HepG2 (cell line): Measurements from ENCODE around the gene ABCA3. TPM values are rescaled to one million over a fixed set of nuclear protein-coding genes. Genes with fewer than 3 reads are reported as not detected.

ENCODE experiments used
- ATAC-seq: fragments of 200-7000 bp; cut with Tn5 transposase; 3 replicates; pipeline ENCODE4 v1.9.1; 2020; ENCODE audit warnings: mild to moderate bottlenecking, moderate library complexity
- BruUV-seq: library from RNA; stranded (reverse); fragments of 400-500 nt; replicated peaks from 2 replicates; lab custom pipeline; 2021; lab: Mats Ljungman, UMichigan
- CTCF ChIA-PET: fragments of 300-600 bp; formaldehyde crosslinking; extraction: SDS; loops from one replicate; lab custom pipeline; 2021; ENCODE audit warnings: low total read pairs, inconsistent platforms, low intra/inter-chr PET ratio; lab: Yijun Ruan, JAX
- POLR2A ChIA-PET: fragments of 350-600 bp; sonication (Branson Sonifier 250); formaldehyde crosslinking; loops from one replicate; lab custom pipeline; 2020; ENCODE audit warnings: antibody characterized with exemption, inconsistent platforms; lab: Yijun Ruan, JAX
- DNase-seq: peaks from one replicate; pipeline ENCODE4 v3.0.0-alpha.2; 2015; ENCODE audit warnings: low spot score
- FAIRE-seq: peaks from 3 replicates; lab custom pipeline; 2011; peaks lifted over from hg19 to GRCh38; lab: Jason Lieb, UNC
- H2AFZ ChIP-seq: one replicate; pipeline ENCODE4 v1.6.1; 2011; ENCODE audit warnings: low read length, inconsistent platforms
- H3K27ac ChIP-seq: fragments of 300-600 bp; 3 replicates; pipeline ENCODE4 v1.8.0; 2011; ENCODE audit warnings: mixed run types, mild to moderate bottlenecking, mixed read lengths, low read length, inconsistent platforms; ENCODE audit not compliant: insufficient read depth; ENCODE audit errors: extremely low read length
- H3K27me3 ChIP-seq, 2 experiments: fragments of 200-600 bp in 1 of 2; 2 replicates in 1 of 2; 3 replicates in 1 of 2; pipeline versions ENCODE4 v1.6.0 to v1.8.0; 2011; ENCODE audit warnings: low read length in 2 of 2, mild to moderate bottlenecking in 2 of 2, moderate library complexity in 2 of 2, inconsistent platforms in 1 of 2; ENCODE audit not compliant: insufficient read depth in 2 of 2, control insufficient read depth in 1 of 2
- H3K36me3 ChIP-seq, 2 experiments: fragments of 200-600 bp in 1 of 2; replicated peaks in 1 of 2; 2 replicates in 1 of 2; 3 replicates in 1 of 2; pipeline versions ENCODE4 v1.5.1 to v1.8.0; 2011; ENCODE audit warnings: low read length in 2 of 2, inconsistent platforms in 1 of 2; ENCODE audit not compliant: insufficient read depth in 2 of 2, control insufficient read depth in 1 of 2
- H3K4me1 ChIP-seq: 2 replicates; pipeline ENCODE4 v1.5.1; 2012; ENCODE audit warnings: low read length, inconsistent platforms; ENCODE audit not compliant: insufficient read depth
- H3K4me2 ChIP-seq: 2 replicates; pipeline ENCODE4 v1.6.0; 2011; ENCODE audit warnings: low read depth, low read length, inconsistent platforms
- H3K4me3 ChIP-seq, 3 experiments: fragments of 200-600 bp in 1 of 3; sonication (generic), shearing (Covaris generic) in 1 of 3; replicated peaks in 1 of 3; 2 replicates each; pipeline ENCODE4 v1.5.1; 2011 to 2016; ENCODE audit warnings: low read length in 3 of 3, inconsistent platforms in 2 of 3, low read depth in 2 of 3, mild to moderate bottlenecking in 2 of 3, control low read depth in 1 of 3, mixed read lengths in 1 of 3; ENCODE audit not compliant: insufficient read depth in 1 of 3
- H3K79me2 ChIP-seq: one replicate; pipeline ENCODE4 v1.6.1; 2011; ENCODE audit warnings: low read length, inconsistent platforms; ENCODE audit not compliant: insufficient read depth
- H3K9ac ChIP-seq: 2 replicates; pipeline ENCODE4 v1.6.0; 2011; ENCODE audit warnings: mild to moderate bottlenecking, low read depth, low read length, inconsistent platforms; ENCODE audit not compliant: insufficient read depth
- H3K9me3 ChIP-seq: 2 replicates; pipeline ENCODE4 v1.5.1; 2012; ENCODE audit warnings: mild to moderate bottlenecking, low read length
- H4K20me1 ChIP-seq: 2 replicates; pipeline ENCODE4 v1.6.0; 2011; ENCODE audit warnings: inconsistent platforms, mild to moderate bottlenecking, low read length, moderate library complexity; ENCODE audit not compliant: insufficient read depth
- AGO1 ChIP-seq: fragments of 200-400 bp; formaldehyde crosslinking; IDR thresholded peaks from 2 replicates; pipeline ENCODE4 v1.6.1; 2017; ENCODE audit warnings: mild to moderate bottlenecking, low read depth, low read length, moderate library complexity; ENCODE audit not compliant: poor library complexity, severe bottlenecking
- FOXP1 ChIP-seq, 2 experiments: fragments of 450-650 bp in 1 of 2; IDR thresholded peaks; 2 replicates each; pipeline ENCODE4 v1.6.1; 2017 to 2018; ENCODE audit warnings: antibody characterized with exemption in 1 of 2
- MIER2 ChIP-seq: IDR thresholded peaks from 2 replicates; pipeline ENCODE4 v1.6.1; 2016; ENCODE audit warnings: missing biosample characterization, missing genetic modification reagents
- REST ChIP-seq, 2 experiments: IDR thresholded peaks; 2 replicates each; pipeline ENCODE4 v1.6.1; 2011 to 2012; ENCODE audit warnings: low read length in 2 of 2, borderline replicate concordance in 1 of 2, low read depth in 1 of 2, mild to moderate bottlenecking in 1 of 2, moderate library complexity in 1 of 2
- SMAD1 ChIP-seq: sonication (generic); formaldehyde crosslinking; IDR thresholded peaks from 2 replicates; pipeline ENCODE4 v1.4.0; 2020; ENCODE audit warnings: missing genetic modification reagents, low read depth, mild to moderate bottlenecking, borderline replicate concordance
- ZFP36 ChIP-seq: fragments of 150-350 bp; IDR thresholded peaks from 2 replicates; pipeline ENCODE4 v1.6.1; 2018; ENCODE audit warnings: borderline replicate concordance, low read length, low read depth; ENCODE audit not compliant: partially characterized antibody
- ZNF660 ChIP-seq: sonication (generic); formaldehyde crosslinking; IDR thresholded peaks from 2 replicates; pipeline ENCODE4 v1.5.1; 2020; ENCODE audit warnings: mild to moderate bottlenecking, low read depth, missing genetic modification reagents, borderline replicate concordance
- WGBS: methylation state at CpG from one replicate; pipeline ENCODE4 v1.1.6; 2017; ENCODE audit warnings: low lambda C conversion rate; 5-methylcytosine and 5-hydroxymethylcytosine counted together
- in situ Hi-C: cut with HindIII; loops from 2 replicates; pipeline ENCODE4 v1.10.0; 2017; ENCODE audit warnings: low pct_unique_long_range_greater_than_20kb; ENCODE audit not compliant: extremely low pct_ligation_motif_present
- intact Hi-C: fragments of 100-400 bp; cut with micrococcal nuclease; formaldehyde crosslinking; loops from one replicate; pipeline ENCODE4 v1.10.0; 2022; ENCODE audit not compliant: unreplicated experiment
- polyA plus RNA-seq, 8 experiments: library from polyadenylated mRNA; depleted of rRNA in 3 of 8; stranded (reverse) in 7 of 8; unstranded in 1 of 8; fragments of >200 nt; fragmentation: Illumina TruSeq in 4 of 8; extraction: Trizol in 4 of 8; gene quantifications; 2 replicates each; pipeline versions ENCODE4 v1.2.1 to v1.2.3, GENCODE V29; 2011 to 2016; ENCODE audit warnings: low read depth in 4 of 8, missing spikeins in 1 of 8, mixed read lengths in 1 of 8; ENCODE audit not compliant: insufficient read depth in 1 of 8
- total RNA-seq, 5 experiments: library from RNA; depleted of rRNA; stranded (reverse); fragments of >200 nt; fragmentation: Illumina TruSeq; extraction: Trizol; gene quantifications; 2 replicates each; pipeline ENCODE4 v1.2.3, GENCODE V29; 2016; ENCODE audit warnings: low read depth in 1 of 5

Gene ABCA3
- total and polyA plus RNA-seq, 2 of the 13 experiments (the other 11 are each of a cell fraction or from before 2014, with no cell fraction given): 0.60 to 1.5 TPM

- in situ Hi-C loops (no loop called here), intact Hi-C loops (no loop called here)
- peaks cover 31 to 86% of the 10 kb centered on the region in 2 experiments; a peak in 4 of 5 replicates for H3K27me3 ChIP-seq
- no peaks in the 10 kb centered on the region for H3K79me2 ChIP-seq
- H3K4me2 ChIP-seq: no peak overlapping the region
- no peak overlapping the region for H3K4me3 ChIP-seq
- no peak overlapping the region for H2AFZ ChIP-seq
- TF ChIP-seq AGO1 (no peak), ZFP36 (no peak), ZNF660 (CRISPR knock-in tag) (no peak), FOXP1 (IDR thresholded peaks at IDR 0.05) (no peak), FOXP1 (CRISPR knock-in tag; IDR thresholded peaks at IDR 0.05) (no peak)
- ChIA-PET POLR2A (no interaction called here), CTCF (no interaction called here)
- FAIRE-seq (no peak), DNase-seq (no peak), ATAC-seq (no peak)
- 6% methylated on average over 5 of the region's 5 CpGs for WGBS
- no peaks in the 10 kb centered on the region for H3K9me3 ChIP-seq
- H3K9ac ChIP-seq: no peak overlapping the region
- H4K20me1 ChIP-seq: no peaks in the 10 kb centered on the region
- no TSS peak for BruUV-seq
- no peaks in the 10 kb centered on the region for H3K36me3 ChIP-seq
- H3K27ac ChIP-seq: no peak overlapping the region
- H3K4me1 ChIP-seq: peaks cover 10% of the 10 kb centered on the region; the same call in 1 of the 2 replicates
These were observed 58.3 kb downstream of the ABCA3 start for GRCh38 chr16:2282262-2282661.

GRCh38 chr16:2280981-2281542 lies 59.5 kb downstream of the ABCA3 start:
- Histone ChIP-seq H3K27ac (no peak overlapping the region), H3K4me2 (no peak overlapping the region), H3K9ac (no peak overlapping the region), H3K4me3 (no peak overlapping the region), H3K79me2 (no peaks in the 10 kb centered on the region), H2AFZ (no peak overlapping the region), H3K36me3 (no peaks in the 10 kb centered on the region), H3K9me3 (no peaks in the 10 kb centered on the region), H3K27me3 (peaks cover 37 to 88% of the 10 kb centered on the region in 2 experiments; a peak in 4 of 5 replicates), H4K20me1 (no peaks in the 10 kb centered on the region), H3K4me1 (peaks cover 21% of the 10 kb centered on the region; the same call in 1 of the 2 replicates)
- intact Hi-C loops (no loop called here), in situ Hi-C loops (no loop called here)
- DNase-seq (no peak), ATAC-seq (no peak), FAIRE-seq (no peak)
- BruUV-seq: no TSS peak
- WGBS: 16% methylated on average over 9 of the region's 24 CpGs
- ChIA-PET CTCF (no interaction called here), POLR2A (no interaction called here)
- peak; percentile 29 to 86 for TF ChIP-seq REST (IDR thresholded peaks at IDR 0.05; ENCODE audit: borderline replicate concordance in 1 of 2, low read depth in 1 of 2, low read length in 2 of 2)
- 0 out of 2 replicates have a peak, but pooled peaks have one; percentile 31 for TF ChIP-seq MIER2 (CRISPR knock-in tag)
- no peak for TF ChIP-seq SMAD1 (CRISPR knock-in tag)
